Eye (tissue), 1 donor: ENCODE measurements around the gene PRKCQ.

Experiments used
- DNase-seq: peaks from one replicate; pipeline ENCODE4 v3.0.0-alpha.2; 2015

Gene PRKCQ

GRCh38 chr10:6516929-6517284 is 63.2 kb downstream of the PRKCQ start:
- DNase-seq: no peak

GRCh38 chr10:6516281-6516928 is 63.7 kb downstream of the PRKCQ start:
- no peak for DNase-seq

- no peak for DNase-seq
These were observed 65.0 kb downstream of the PRKCQ start for GRCh38 chr10:6514844-6515780.

GRCh38 chr10:6514180-6514579 is 65.9 kb downstream of the PRKCQ start:
- DNase-seq: no peak

GRCh38 chr10:6513476-6513875 is 66.6 kb downstream of the PRKCQ start:
- DNase-seq: no peak

GRCh38 chr10:6512182-6512581 is 67.9 kb downstream of the PRKCQ start:
- DNase-seq: no peak

- no peak for DNase-seq
These were observed 68.7 kb downstream of the PRKCQ start for GRCh38 chr10:6511347-6511746.

- DNase-seq: no peak
These were observed 72.8 kb downstream of the PRKCQ start for GRCh38 chr10:6507311-6507710.

- no peak for DNase-seq
These were observed 74.8 kb downstream of the PRKCQ start for GRCh38 chr10:6505300-6505699.

GRCh38 chr10:6504296-6504695 is 75.8 kb downstream of the PRKCQ start:
- no peak for DNase-seq

- no peak for DNase-seq
These were observed 76.9 kb downstream of the PRKCQ start for GRCh38 chr10:6503171-6503570.

- no peak for DNase-seq
These were observed 78.1 kb downstream of the PRKCQ start for GRCh38 chr10:6501931-6502330.

GRCh38 chr10:6499974-6500373 is 80.1 kb downstream of the PRKCQ start:
- DNase-seq: no peak

- DNase-seq: no peak
These were observed 81.3 kb downstream of the PRKCQ start for GRCh38 chr10:6498771-6499170.

GRCh38 chr10:6497620-6498019 is 82.5 kb downstream of the PRKCQ start:
- DNase-seq: peak; percentile 25

GRCh38 chr10:6494936-6495592 is 85.0 kb downstream of the PRKCQ start:
- DNase-seq: no peak

- no peak for DNase-seq
These were observed 85.6 kb downstream of the PRKCQ start for GRCh38 chr10:6494442-6494819.

GRCh38 chr10:6493521-6494441 is 86.3 kb downstream of the PRKCQ start:
- no peak for DNase-seq

- DNase-seq: no peak
These were observed 87.2 kb downstream of the PRKCQ start for GRCh38 chr10:6492896-6493295.

- peak; percentile 8 for DNase-seq
These were observed 88.1 kb downstream of the PRKCQ start for GRCh38 chr10:6491841-6492609.

- no peak for DNase-seq
These were observed 89.5 kb downstream of the PRKCQ start for GRCh38 chr10:6490614-6491013.

GRCh38 chr10:6487920-6488319 is 92.2 kb downstream of the PRKCQ start:
- DNase-seq: no peak
